Stimulated activated memory B cell treated with anti-CD40 and anti-IgM and Interleukin-4, amounts not matched to agents 10 μg/mL and 1 μg/mL and 100 μg/mL, for 72 hours (primary cell): ENCODE results near the gene MIA2.

Source experiments
- ATAC-seq: fragments of 150-1000 bp; cut with Tn5 transposase; 2 replicates; pipeline ENCODE4 v1.10.0; 2021
- H3K27ac Mint-ChIP-seq: one replicate; pipeline ENCODE4 v1.8.0; 2022; ENCODE audit warnings: mild to moderate bottlenecking, mixed read lengths
- H3K27me3 Mint-ChIP-seq: one replicate; pipeline ENCODE4 v1.8.0; 2022; ENCODE audit warnings: mixed read lengths
- H3K36me3 Mint-ChIP-seq: one replicate; pipeline ENCODE4 v1.8.0; 2022; ENCODE audit warnings: mixed read lengths
- H3K4me1 Mint-ChIP-seq: one replicate; pipeline ENCODE4 v1.8.0; 2022; ENCODE audit warnings: mixed read lengths
- H3K4me3 Mint-ChIP-seq: one replicate; pipeline ENCODE4 v1.8.0; 2022; ENCODE audit warnings: mild to moderate bottlenecking, moderate library complexity, mixed read lengths
- H3K9me3 Mint-ChIP-seq: one replicate; pipeline ENCODE4 v1.8.0; 2022; ENCODE audit warnings: mixed read lengths

Gene MIA2

GRCh38 chr14:39434401-39434800 lies 200.7 kb downstream of the MIA2 start:
- Mint-ChIP-seq H3K27ac (no peak overlapping the region), H3K4me3 (no peak overlapping the region), H3K9me3 (no peaks in the 10 kb centered on the region), H3K27me3 (no peaks in the 10 kb centered on the region), H3K36me3 (peaks cover 1% of the 10 kb centered on the region), H3K4me1 (peaks cover 28% of the 10 kb centered on the region)
- ATAC-seq: no peak

GRCh38 chr14:39435241-39435640 lies 201.5 kb downstream of the MIA2 start:
- Mint-ChIP-seq H3K27me3 (no peaks in the 10 kb centered on the region), H3K36me3 (peaks cover 6% of the 10 kb centered on the region), H3K9me3 (no peaks in the 10 kb centered on the region), H3K4me3 (no peak overlapping the region), H3K4me1 (peaks cover 19% of the 10 kb centered on the region), H3K27ac (no peak overlapping the region)
- no peak for ATAC-seq
